ENCODE data around the gene PMFBP1.

The PMFBP1 gene

GRCh38 chr16:72172105-72173034, at the start of gene PMFBP1:
PMFBP1 (minus strand) TSS chr16:72172155; CDS start chr16:72171208, 947 bp downstream.
- DNase-seq (ENCODE audit: low spot score), result peak; percentile 52

- DNase-seq (ENCODE audit: low spot score), result no peak
These were observed 49.7 kb upstream of the PMFBP1 start for GRCh38 chr16:72221630-72222024.

GRCh38 chr16:72220875-72221629, 49.1 kb upstream of the PMFBP1 start:
- DNase-seq (ENCODE audit: low spot score), result no peak

GRCh38 chr16:72219282-72219681, 47.3 kb upstream of the PMFBP1 start:
- DNase-seq (ENCODE audit: low spot score), result no peak

- DNase-seq (ENCODE audit: low spot score), result no peak
These were observed 44.8 kb upstream of the PMFBP1 start for GRCh38 chr16:72216767-72217166.

- DNase-seq (ENCODE audit: low spot score), result no peak
These were observed 42.9 kb upstream of the PMFBP1 start for GRCh38 chr16:72214821-72215220.

GRCh38 chr16:72211110-72211509, 39.2 kb upstream of the PMFBP1 start:
- no peak for DNase-seq (ENCODE audit: low spot score)

GRCh38 chr16:72210555-72210954, 38.6 kb upstream of the PMFBP1 start:
- DNase-seq (ENCODE audit: low spot score), result no peak

- no peak for DNase-seq (ENCODE audit: low spot score)
These were observed 38.1 kb upstream of the PMFBP1 start for GRCh38 chr16:72210072-72210471.

- DNase-seq (ENCODE audit: low spot score), result no peak
These were observed 34.3 kb upstream of the PMFBP1 start for GRCh38 chr16:72206299-72206698.

GRCh38 chr16:72203401-72203800, 31.4 kb upstream of the PMFBP1 start:
- no peak for DNase-seq (ENCODE audit: low spot score)

- no peak for DNase-seq (ENCODE audit: low spot score)
These were observed 30.1 kb upstream of the PMFBP1 start for GRCh38 chr16:72202014-72202413.

GRCh38 chr16:72201387-72201786, 29.4 kb upstream of the PMFBP1 start:
- DNase-seq (ENCODE audit: low spot score), result no peak

- no peak for DNase-seq (ENCODE audit: low spot score)
These were observed 27.9 kb upstream of the PMFBP1 start for GRCh38 chr16:72199761-72200337.

GRCh38 chr16:72198771-72199201, 26.8 kb upstream of the PMFBP1 start:
- no peak for DNase-seq (ENCODE audit: low spot score)

GRCh38 chr16:72198021-72198711, 26.2 kb upstream of the PMFBP1 start:
- DNase-seq (ENCODE audit: low spot score), result peak; percentile 88

GRCh38 chr16:72197545-72197944, 25.6 kb upstream of the PMFBP1 start:
- DNase-seq (ENCODE audit: low spot score), result no peak

- DNase-seq (ENCODE audit: low spot score), result no peak
These were observed 23.7 kb upstream of the PMFBP1 start for GRCh38 chr16:72195609-72196008.

GRCh38 chr16:72191551-72191950, 19.6 kb upstream of the PMFBP1 start:
- DNase-seq (ENCODE audit: low spot score), result no peak

GRCh38 chr16:72189865-72190371, 18.0 kb upstream of the PMFBP1 start:
- DNase-seq (ENCODE audit: low spot score), result no peak

GRCh38 chr16:72188541-72188940, 16.6 kb upstream of the PMFBP1 start:
- DNase-seq (ENCODE audit: low spot score), result no peak

GRCh38 chr16:72187551-72187950, 15.6 kb upstream of the PMFBP1 start:
- no peak for DNase-seq (ENCODE audit: low spot score)

All from putamen (tissue), 1 donor.